GM21360 (cell line): ENCODE measurements around the gene MRAS.
"Not testable (repeated sequence)": the region's sequence is repeated elsewhere in the genome, so short reads cannot be mapped to it uniquely, and the experiment has no call there.

ENCODE experiments used
- ATAC-seq: cut with Tn5 transposase; IDR thresholded peaks from one replicate; pipeline ENCODE4 v1.9.1; 2021; ENCODE audit warnings: mild to moderate bottlenecking, moderate library complexity; ENCODE audit not compliant: unreplicated experiment

The MRAS gene

GRCh38 chr3:138366006-138366759 is 17.8 kb downstream of the MRAS start:
- no peak for ATAC-seq

GRCh38 chr3:138367326-138367850 is 19.0 kb downstream of the MRAS start:
- ATAC-seq = no peak

- ATAC-seq = no peak
These were observed 19.5 kb downstream of the MRAS start for GRCh38 chr3:138367911-138368310.

GRCh38 chr3:138369151-138369900 is 20.9 kb downstream of the MRAS start:
- no peak for ATAC-seq

GRCh38 chr3:138370321-138370720 is 21.9 kb downstream of the MRAS start:
- ATAC-seq = no peak

GRCh38 chr3:138371070-138371965 is 22.9 kb downstream of the MRAS start:
- ATAC-seq = peak; percentile 99

GRCh38 chr3:138373087-138373735 is 24.8 kb downstream of the MRAS start:
- ATAC-seq = no peak

- ATAC-seq = no peak
These were observed 25.3 kb downstream of the MRAS start for GRCh38 chr3:138373736-138374094.

GRCh38 chr3:138374573-138375134 is 26.3 kb downstream of the MRAS start:
- ATAC-seq = no peak

- no peak for ATAC-seq
These were observed 27.1 kb downstream of the MRAS start for GRCh38 chr3:138375447-138375846.

GRCh38 chr3:138376663-138377062 is 28.3 kb downstream of the MRAS start:
- no peak for ATAC-seq

GRCh38 chr3:138377212-138377611 is 28.8 kb downstream of the MRAS start:
- ATAC-seq = not testable (repeated sequence)

GRCh38 chr3:138377804-138378203 is 29.4 kb downstream of the MRAS start:
- no peak for ATAC-seq

GRCh38 chr3:138378331-138378730 is 30.0 kb downstream of the MRAS start:
- ATAC-seq = no peak

GRCh38 chr3:138378990-138379389 is 30.6 kb downstream of the MRAS start:
- ATAC-seq = no peak

- ATAC-seq = no peak
These were observed 33.1 kb downstream of the MRAS start for GRCh38 chr3:138381413-138381901.

GRCh38 chr3:138381950-138382715 is 33.8 kb downstream of the MRAS start:
- no peak for ATAC-seq

- no peak for ATAC-seq
These were observed 35.5 kb downstream of the MRAS start for GRCh38 chr3:138383715-138384465.

GRCh38 chr3:138384531-138384930 is 36.2 kb downstream of the MRAS start:
- ATAC-seq = no peak
